ENCODE results near the gene ULBP2. TPM values are rescaled to one million over a fixed set of nuclear protein-coding genes. Genes with fewer than 3 reads are reported as not detected.
A peak's percentile ranks its signal among the peaks of the same experiment; 100 is the strongest.
"Not testable (repeated sequence)": the region's sequence is repeated elsewhere in the genome, so short reads cannot be mapped to it uniquely, and the experiment has no call there.

The ULBP2 gene
- total RNA-seq, 1 donor, result 0.27 TPM

GRCh38 chr6:149965194-149966020 is 23.6 kb downstream of the ULBP2 start:
- peak in 1 of 3 donors; percentile 62 for DNase-seq (ENCODE audit: low read depth in 2 of 3, low spot score in 2 of 3)

- not testable (repeated sequence) for DNase-seq (ENCODE audit: low read depth in 2 of 3, low spot score in 2 of 3)
Observed at GRCh38 chr6:149966319-149966718, 24.5 kb downstream of the ULBP2 start.

DNA sequence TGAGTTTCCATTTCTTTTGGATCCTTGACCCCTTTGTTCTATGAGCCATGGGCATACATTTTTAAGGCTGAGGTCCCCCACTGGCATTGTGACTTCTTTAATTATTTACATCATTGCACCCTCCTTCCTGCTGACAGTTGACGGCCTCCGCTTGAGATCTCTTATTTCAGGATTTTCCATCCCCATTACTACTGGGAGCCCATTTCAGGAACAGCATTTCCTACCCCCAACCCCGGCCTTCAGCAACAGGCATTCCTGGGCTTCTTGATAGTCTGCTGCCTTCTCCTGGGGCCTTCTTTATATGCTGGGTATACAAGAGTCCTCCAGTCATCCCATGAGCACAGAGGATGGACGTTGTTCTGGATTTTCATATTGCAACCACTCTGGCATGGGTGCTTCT is 25.8 kb downstream of the ULBP2 start:
- DNase-seq (ENCODE audit: low read depth in 2 of 3, low spot score in 2 of 3), result no peak

- not testable (repeated sequence) for DNase-seq (ENCODE audit: low read depth in 2 of 3, low spot score in 2 of 3)
Observed at GRCh38 chr6:149967999-149968398, 26.2 kb downstream of the ULBP2 start.

GRCh38 chr6:149968909-149969308 is 27.1 kb downstream of the ULBP2 start:
- not testable (repeated sequence) for DNase-seq (ENCODE audit: low read depth in 2 of 3, low spot score in 2 of 3)

DNA sequence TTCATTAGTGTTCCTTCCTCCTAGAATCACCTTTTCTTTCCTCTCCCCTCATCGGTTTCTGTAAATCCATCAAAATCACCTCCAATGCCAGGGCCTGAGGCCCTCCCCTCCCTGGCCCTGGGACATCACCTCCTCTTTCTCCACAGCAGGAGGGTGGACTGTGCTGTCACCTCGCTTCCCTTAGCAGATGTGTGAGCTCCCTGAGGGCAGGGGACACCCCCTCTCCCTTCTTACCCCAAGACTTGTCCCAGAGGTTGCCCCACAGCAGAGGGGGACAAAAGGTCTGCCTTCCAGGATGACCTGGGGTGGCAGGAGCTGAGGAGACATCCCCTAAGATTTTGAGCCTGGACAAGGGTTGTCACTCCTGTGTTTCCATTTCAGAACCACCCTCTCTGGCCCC is 27.8 kb downstream of the ULBP2 start:
- no peak for DNase-seq (ENCODE audit: low read depth in 2 of 3, low spot score in 2 of 3)

GRCh38 chr6:149974394-149974793 is 32.6 kb downstream of the ULBP2 start:
- DNase-seq (ENCODE audit: low read depth in 2 of 3, low spot score in 2 of 3), result not testable (repeated sequence)

DNA sequence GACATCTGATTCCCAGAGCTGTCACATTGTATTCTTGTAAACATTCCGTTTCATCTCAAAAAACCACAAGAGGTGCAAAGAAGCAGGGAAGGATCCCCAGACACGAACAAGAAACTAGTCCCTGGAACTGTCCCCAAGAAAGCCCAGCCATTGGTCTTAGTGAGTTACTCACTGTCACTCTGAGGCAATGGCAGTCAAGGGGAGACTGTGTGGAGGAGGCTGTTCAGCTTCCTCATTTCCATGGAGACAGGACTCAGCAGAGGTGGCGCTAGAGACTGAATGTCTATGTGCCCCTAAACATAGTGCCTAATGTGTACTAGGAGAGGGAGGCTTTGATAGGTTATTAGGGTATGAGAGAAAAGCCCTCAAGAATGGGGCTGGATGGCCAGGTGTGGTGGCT is 33.0 kb downstream of the ULBP2 start:
- DNase-seq (ENCODE audit: low read depth in 2 of 3, low spot score in 2 of 3), result peak in 1 of 3 donors; percentile 68

DNA sequence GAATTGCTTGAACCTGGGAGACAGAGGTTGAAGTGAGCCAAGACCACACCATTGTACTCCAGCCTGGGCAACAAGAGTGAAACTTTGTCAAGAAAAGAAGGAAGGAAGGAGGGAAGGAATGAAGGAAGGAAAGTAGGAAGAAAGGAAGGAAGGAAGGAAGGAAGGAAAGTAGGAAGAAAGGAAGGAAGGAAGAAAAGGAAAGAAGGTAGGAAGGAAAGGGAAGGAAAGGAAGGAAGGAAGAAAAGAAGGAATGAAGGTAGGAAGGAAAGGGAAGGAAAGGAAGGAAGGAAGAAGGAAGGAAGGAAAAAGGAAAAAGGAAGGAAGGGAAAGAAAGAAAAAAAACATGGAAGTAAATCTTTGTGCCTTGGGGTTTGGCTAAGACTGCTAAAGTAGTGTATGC is 33.6 kb downstream of the ULBP2 start:
- DNase-seq (ENCODE audit: low read depth in 2 of 3, low spot score in 2 of 3), result no peak

DNA sequence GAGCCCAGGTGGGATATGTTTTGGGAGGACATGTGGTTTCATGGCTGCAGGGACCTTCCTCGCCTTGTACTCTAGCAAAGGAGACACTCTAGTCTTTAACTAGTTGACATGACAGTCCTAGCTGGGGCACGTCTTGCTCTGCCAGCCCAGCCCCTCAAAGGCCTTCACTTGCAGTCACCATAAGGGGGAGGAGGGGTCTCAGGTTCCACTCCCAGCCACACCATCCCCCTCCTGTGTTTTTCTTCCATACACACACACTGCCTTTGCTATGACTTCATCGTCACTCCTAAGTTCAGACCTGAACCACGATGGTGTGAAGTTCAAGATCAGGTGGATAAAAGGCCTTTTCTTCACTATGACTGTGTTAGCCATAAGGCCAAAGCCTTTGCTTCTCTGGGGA is 35.4 kb downstream of the ULBP2 start:
- DNase-seq (ENCODE audit: low read depth in 2 of 3, low spot score in 2 of 3), result no peak

DNA sequence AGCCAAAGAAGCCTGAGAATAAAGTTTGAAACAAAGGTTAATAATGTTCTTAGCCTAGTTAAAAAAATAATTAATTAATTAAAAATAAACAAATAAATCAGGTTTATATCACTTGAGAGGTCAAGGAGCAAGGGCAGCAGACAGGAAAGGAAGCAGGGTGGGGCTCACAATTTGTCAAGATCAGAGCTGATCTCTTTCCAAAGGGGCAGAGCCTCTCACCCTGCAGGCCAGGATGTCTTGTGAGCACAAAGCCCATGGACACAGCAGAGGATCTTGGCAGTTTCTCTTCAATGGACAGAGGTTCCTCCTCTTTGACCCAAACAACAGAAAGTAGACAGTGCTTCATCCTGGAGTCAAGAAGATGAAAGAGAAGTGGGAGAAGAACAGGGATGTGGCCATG is 36.8 kb downstream of the ULBP2 start:
- DNase-seq (ENCODE audit: low read depth in 2 of 3, low spot score in 2 of 3), result no peak

- DNase-seq (ENCODE audit: low read depth in 2 of 3, low spot score in 2 of 3), result no peak
Observed at GRCh38 chr6:149979293-149979692, 37.5 kb downstream of the ULBP2 start.

GRCh38 chr6:149983145-149983544 is 41.3 kb downstream of the ULBP2 start:
- no peak for DNase-seq (ENCODE audit: low read depth in 2 of 3, low spot score in 2 of 3)

GRCh38 chr6:149984773-149985172 is 43.0 kb downstream of the ULBP2 start:
- DNase-seq (ENCODE audit: low read depth in 2 of 3, low spot score in 2 of 3), result no peak

DNA sequence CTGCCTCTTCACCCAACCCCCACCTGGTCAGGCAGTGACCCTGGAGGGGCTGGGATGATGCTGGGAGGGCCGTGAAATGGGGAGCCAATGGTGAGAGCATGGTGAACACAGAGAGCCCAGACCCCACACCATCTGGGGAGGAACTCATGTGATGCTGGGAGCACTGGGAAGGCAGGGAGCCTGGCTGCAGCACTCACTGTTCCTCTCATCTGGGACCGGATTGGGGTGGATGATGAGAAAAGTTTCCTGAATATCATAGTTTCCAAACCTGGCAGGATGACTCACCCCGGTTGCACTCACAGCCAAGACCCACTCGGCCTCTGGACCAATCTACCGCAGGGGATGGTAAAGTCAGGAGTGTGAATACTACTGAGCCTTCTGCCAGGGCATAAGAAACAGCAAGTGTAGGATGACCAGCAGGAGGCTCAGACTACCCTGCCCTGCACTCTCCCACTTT is 43.7 kb downstream of the ULBP2 start:
- no peak for DNase-seq (ENCODE audit: low read depth in 2 of 3, low spot score in 2 of 3)

DNA sequence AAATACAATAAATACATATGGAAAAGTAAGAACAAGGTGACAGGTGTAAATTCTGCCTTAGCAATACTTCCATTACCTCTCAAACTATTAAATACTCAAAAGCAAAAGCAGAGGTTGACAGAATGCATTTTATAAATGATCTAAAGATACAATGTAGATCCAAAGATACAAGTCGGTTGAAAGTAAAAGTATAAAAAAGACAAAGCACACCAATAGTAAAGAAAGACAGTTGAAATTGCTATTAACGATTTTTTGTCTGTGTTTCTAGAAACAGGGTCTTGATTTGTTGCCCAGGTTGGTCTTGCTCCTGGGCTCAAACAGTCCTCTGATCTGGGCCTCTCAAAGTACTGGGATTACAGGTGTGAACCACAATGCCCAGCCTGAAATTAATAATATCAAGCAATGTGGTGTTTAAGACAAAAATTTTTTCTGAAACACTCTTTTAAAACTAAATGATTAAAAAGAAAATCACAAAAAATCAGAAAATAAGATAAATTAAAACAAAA is 45.8 kb downstream of the ULBP2 start:
- no peak for DNase-seq (ENCODE audit: low read depth in 2 of 3, low spot score in 2 of 3)

DNA sequence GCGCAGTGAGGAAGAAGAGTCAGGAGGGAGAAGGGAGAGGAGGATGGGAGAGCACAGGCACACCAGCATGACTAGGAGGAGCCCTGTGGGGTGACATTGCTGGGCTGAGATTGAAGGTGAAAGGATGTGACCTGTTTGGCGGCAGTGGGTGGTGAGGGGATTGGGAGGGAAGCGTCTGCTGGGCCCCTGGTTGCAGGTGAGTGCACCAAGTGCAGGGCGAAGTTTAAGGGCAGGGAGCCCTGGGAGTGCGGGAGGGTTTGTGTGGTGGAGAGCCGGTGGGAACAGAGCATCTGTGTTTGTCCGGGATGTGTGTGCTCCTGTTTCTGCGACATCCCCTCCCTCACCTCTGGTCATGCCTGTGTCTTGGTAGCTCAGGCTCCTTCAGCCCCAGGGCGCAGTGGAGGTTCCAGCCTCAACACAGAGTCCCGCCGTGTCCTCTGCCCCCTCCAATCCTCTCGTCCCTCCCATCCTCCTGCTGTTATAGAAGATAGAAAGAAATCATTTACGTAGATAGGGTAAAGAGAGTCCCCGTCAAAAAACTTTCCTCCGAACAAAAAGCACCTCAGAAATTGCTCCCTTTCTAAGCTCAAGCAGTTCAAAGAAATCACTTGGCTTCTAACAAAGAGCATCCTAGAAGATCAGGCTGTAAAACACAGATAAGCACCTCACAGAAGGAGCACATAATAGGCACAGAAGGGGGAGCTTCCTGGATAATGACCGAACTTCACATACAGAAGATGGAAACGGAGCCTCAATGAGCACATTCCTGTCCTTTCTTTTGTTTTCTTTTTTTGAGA is 46.9 kb downstream of the ULBP2 start:
- no peak for DNase-seq (ENCODE audit: low read depth in 2 of 3, low spot score in 2 of 3)

DNA sequence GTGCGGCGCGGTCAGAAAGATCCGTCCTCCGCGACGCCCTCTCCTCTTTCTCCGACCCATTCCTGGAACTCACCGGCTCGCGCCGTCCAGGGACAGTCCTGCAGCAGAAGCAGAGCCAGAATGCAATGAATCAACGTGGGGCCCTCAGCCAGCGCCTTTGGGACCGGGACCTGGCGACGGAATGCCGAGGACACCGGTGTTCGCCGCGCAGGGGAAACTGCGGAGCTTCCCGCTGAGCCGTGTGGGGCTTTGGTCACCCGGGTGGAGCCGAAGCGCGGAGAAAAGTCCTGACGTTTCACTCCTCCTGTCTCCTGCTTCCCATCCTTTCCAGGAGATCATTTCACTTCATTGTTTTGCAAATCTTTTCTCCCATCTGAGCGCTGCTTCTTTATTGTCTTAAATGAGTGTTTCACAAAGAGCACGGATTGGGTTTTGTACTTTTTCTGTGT is 48.4 kb downstream of the ULBP2 start:
- no peak for DNase-seq (ENCODE audit: low read depth in 2 of 3, low spot score in 2 of 3)

DNA sequence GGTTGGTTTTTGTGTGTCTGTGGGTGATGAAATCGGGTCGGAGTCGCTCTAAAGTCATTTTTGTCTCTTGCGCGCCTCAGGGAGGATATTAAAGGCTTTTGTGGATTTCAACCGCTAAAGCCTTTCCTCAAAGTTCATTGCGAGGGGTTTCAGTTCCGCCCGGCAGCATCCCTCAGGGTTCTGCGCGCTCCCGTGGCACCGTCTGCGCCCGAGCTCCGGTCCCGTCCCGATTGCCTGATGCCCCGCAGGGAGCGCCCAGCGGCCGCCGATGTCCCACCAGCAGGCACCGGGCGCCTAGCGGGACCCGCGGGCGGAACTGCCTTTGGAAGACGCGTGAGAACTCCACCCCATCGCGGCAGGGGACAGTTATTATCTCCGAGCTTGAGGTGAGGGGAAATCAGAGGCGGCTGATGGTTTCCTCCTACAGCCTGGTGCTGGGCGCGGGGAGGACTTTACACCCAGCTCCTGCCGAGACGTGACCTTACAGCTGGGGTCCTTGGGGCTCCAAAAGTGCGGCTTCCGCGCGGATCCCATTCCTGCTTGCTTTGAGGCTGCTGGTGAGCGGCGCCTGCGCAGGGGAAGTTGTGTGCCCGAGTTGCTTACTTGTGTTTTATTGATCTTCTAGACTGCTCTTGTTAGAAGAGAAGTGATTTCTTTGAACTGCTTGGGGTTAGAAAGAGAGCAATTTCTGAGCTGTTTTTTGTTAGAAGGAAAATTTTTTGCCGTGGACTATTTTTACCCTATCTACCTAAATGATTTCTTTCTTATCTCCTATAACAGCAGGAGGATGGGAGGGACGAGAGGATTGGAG is 49.1 kb downstream of the ULBP2 start:
- DNase-seq (ENCODE audit: low read depth in 2 of 3, low spot score in 2 of 3), result peak in 1 of 3 donors; percentile 22

- not testable (repeated sequence) for DNase-seq (ENCODE audit: low read depth in 2 of 3, low spot score in 2 of 3)
Observed at GRCh38 chr6:149991472-149991795, 49.6 kb downstream of the ULBP2 start.

- DNase-seq (ENCODE audit: low read depth in 2 of 3, low spot score in 2 of 3), result no peak
Observed at GRCh38 chr6:149991838-149992237, 50.0 kb downstream of the ULBP2 start.
